ENCODE results near the gene ATXN1.

ATXN1 gene

DNA sequence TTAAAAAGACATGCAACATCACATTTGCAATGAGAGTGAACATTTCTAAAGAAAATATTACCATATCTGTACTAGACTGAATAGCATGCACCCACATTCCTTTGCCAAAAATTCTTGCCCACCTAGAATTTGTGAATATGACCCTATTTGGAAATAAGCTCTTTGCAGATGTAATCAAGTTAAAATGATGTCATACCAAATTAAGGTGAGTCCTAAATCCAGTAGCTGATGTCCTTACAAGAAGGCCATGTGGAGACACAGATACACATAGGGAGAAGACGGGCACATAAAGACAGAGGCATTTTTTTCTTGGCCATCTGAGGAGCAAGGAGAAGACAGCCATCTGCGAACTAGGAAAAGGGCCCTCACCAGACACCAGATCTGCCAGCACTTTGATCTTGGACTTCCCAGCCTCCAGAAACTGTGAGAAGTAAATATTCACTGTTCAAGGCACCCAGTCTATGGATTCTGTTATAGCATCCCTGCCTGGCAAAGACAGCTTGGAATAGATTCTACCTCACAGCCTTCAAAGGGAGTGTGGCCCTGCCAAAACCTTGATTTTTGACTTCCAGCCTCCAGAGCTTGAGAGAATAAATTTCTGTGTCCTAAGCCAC is 22.8 kb upstream of the ATXN1 start:
- ChIA-PET POLR2A (no interaction called here), CTCF (interaction anchor here (1.3 to 7.3 kb wide), 3 partner anchors 8 to 137 kb away, joined by 3 to 43 read pairs (median 7); no protein-coding TSS in a partner anchor)
- DNase-seq (ENCODE audit: extremely low spot score): no peak
- TF ChIP-seq, protein P1, sequence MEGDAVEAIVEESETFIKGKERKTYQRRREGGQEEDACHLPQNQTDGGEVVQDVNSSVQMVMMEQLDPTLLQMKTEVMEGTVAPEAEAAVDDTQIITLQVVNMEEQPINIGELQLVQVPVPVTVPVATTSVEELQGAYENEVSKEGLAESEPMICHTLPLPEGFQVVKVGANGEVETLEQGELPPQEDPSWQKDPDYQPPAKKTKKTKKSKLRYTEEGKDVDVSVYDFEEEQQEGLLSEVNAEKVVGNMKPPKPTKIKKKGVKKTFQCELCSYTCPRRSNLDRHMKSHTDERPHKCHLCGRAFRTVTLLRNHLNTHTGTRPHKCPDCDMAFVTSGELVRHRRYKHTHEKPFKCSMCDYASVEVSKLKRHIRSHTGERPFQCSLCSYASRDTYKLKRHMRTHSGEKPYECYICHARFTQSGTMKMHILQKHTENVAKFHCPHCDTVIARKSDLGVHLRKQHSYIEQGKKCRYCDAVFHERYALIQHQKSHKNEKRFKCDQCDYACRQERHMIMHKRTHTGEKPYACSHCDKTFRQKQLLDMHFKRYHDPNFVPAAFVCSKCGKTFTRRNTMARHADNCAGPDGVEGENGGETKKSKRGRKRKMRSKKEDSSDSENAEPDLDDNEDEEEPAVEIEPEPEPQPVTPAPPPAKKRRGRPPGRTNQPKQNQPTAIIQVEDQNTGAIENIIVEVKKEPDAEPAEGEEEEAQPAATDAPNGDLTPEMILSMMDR (IDR thresholded peaks at IDR 0.05; ENCODE audit: control extremely low read depth, extremely low read depth, low read depth, missing control alignments): no peak

DNA sequence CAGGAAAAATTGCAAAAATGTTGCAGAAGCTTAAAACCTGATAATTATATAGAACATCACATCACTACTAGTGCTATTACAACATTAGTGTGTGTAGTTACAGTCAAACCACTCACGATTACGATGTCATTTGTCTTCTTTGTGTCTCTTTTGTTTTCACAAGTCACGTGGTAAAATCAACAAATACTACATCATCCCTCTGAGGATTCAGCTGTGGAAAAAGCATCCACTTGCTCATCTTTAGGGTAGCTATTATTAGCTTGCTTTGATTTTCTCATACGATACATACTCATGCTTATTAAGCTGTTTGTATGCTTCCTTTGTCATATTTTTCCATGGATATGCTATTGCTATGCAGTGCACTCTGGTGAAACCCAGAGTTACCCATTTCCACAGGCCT is 22.2 kb upstream of the ATXN1 start:
- TF ChIP-seq, protein P1 (IDR thresholded peaks at IDR 0.05; ENCODE audit: control extremely low read depth, extremely low read depth, low read depth, missing control alignments): no peak
- CTCF ChIA-PET: interaction anchor here (1.3 to 7.3 kb wide), 3 partner anchors 9 to 138 kb away, joined by 3 to 43 read pairs (median 7); no protein-coding TSS in a partner anchor
- POLR2A ChIA-PET: no interaction called here
- no peak for DNase-seq (ENCODE audit: extremely low spot score)

DNA sequence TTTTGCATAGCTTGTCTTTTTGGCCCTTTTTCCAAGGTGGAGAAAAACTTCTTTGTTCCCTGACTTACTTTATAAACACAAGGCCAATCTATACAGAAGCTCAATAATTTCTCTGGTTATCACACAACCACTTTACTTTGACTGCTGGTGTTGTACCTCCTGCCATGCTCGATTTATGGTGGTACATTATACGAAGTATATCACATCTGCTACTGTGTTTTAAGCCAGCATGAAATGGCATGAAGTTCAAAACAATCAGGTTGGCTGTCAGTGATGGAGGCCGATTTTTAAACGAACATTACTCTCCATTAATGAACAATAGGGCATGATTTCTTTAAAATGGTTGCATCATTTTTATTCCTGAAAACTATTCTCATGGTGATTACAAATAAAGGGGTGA is 21.0 kb upstream of the ATXN1 start:
- DNase-seq (ENCODE audit: extremely low spot score): no peak
- ChIA-PET CTCF (interaction anchor here (1.3 to 7.3 kb wide), 3 partner anchors 10 to 241 kb away, joined by 4 to 43 read pairs (median 7); no protein-coding TSS in a partner anchor), POLR2A (no interaction called here)
- TF ChIP-seq, protein P1 (IDR thresholded peaks at IDR 0.05; ENCODE audit: control extremely low read depth, extremely low read depth, low read depth, missing control alignments): no peak

DNA sequence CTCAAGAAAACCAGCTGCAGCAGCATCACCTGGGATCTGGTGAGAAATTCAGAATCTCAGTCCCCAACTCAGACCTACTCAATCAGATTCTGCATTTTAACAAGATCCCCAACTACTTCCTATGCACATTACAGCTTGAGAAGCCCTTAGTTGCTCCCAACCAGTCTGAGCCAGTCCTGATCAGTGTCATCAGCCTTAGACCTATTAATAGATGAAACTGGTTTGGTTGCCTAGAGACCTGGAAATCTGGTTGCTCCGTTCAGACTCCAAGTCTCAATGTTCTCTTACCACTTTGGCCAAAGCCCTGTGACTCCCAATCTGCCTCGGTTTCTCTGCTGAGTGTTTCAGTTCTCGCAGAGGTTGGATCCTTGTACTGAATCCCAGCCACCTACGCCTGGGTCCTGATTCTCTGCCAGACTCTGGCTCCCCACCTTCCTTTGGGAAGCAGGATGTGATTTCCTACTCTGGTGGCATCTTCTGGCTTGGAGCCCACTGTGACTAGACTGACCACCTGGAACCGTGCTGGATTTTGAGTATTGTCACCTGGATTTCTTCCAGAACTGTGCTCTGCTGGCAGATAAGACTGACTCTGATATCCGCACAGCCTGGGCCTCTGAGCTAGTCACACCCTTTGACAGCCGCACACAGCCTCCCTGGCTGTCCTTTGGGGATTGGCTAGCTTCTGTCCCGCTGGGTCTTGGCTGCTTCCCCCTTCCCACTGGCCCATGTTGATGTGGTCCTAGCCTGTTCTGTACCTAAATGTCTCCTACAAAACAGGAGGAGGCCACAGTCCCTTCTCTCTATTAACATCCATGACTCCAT is 20.3 kb upstream of the ATXN1 start:
- ChIA-PET CTCF (interaction anchor here (1.3 to 7.3 kb wide), 2 partner anchors 9 to 240 kb away, joined by 4 to 43 read pairs; no protein-coding TSS in a partner anchor), POLR2A (no interaction called here)
- no peak for DNase-seq (ENCODE audit: extremely low spot score)
- TF ChIP-seq, protein P1 (IDR thresholded peaks at IDR 0.05; ENCODE audit: control extremely low read depth, extremely low read depth, low read depth, missing control alignments): no peak

DNA sequence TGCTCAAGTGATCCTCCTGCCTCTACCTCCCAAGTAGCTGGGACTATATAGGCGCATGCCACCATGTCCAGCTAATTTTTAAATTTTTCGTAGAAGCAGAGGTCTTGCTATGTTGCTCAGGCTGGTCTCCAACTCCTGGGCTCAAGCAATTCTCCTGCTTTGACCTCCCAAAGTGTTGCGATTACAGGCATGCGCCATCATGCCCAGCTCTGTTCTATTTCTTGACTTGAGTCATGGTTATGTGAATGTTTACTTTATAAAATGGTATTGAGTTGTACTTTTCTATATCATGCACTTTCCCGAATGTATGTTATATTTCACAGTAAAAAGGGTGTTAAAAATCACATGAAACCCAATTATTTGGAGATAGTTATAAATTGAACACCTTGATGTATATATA is 17.3 kb upstream of the ATXN1 start:
- TF ChIP-seq, protein P1 (IDR thresholded peaks at IDR 0.05; ENCODE audit: control extremely low read depth, extremely low read depth, low read depth, missing control alignments): no peak
- ChIA-PET POLR2A (no interaction called here), CTCF (interaction anchor here (1.1 kb wide), 1 partner anchor 15 kb away, joined by 6 read pairs; no protein-coding TSS in a partner anchor)
- no peak for DNase-seq (ENCODE audit: extremely low spot score)

DNA sequence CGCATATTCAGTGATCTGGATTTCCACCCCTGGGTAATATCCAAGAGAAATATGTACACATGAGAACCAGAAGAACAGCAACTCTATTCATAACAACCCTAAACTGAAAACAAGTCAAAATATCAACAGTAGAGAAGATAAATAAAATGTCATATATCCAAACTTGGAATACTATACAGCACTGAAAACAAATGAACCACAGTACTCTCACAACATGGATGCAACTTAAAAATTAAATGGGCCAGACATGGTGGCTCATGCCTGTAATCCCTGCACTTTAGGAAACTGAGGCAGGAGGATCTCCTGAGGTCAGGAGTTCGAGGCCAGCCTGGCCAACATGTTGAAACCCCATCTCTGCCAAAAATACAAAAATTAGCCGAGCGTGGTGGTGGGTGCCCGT is 16.5 kb upstream of the ATXN1 start:
- DNase-seq (ENCODE audit: extremely low spot score): no peak
- TF ChIP-seq, protein P1 (IDR thresholded peaks at IDR 0.05; ENCODE audit: control extremely low read depth, extremely low read depth, low read depth, missing control alignments): no peak
- ChIA-PET POLR2A (no interaction called here), CTCF (no interaction called here)

Measured in GM10248 (cell line).